ENCODE data around the gene LRMDA. TPM values are rescaled to one million over a fixed set of nuclear protein-coding genes. Genes with fewer than 3 reads are reported as not detected.

The LRMDA gene
- total RNA-seq, 3 donors from 2014 or later, result 9.4 to 14.9 (median 10.3) TPM

DNA sequence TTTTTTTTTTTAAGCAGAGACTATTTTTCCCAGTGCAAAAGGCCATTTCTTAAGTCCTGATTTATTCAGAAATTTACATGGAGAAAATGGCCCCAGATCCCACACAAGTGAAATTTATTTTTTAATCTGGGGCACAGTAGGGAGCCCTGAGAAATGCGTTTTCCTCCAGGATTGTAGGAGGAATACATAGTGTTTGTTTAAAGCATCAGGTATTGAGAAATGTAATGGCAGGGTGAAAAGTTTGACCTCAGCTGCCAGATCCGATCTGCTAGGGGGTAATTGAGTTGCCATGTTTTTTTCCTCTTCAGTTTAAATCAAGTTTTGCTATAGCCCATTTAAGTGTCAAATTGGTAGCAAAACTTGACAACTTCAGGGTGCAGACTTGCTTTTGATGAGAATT is 110.0 kb downstream of the LRMDA start:
- no peak overlapping the region for H3K4me3 ChIP-seq
- no peaks in the 10 kb centered on the region for H3K4me1 ChIP-seq (ENCODE audit: low read depth)
- no peaks in the 10 kb centered on the region for H3K36me3 ChIP-seq (ENCODE audit: low read depth)
- DNase-seq, result no peak
- intact Hi-C loops (cut with DNase I, micrococcal nuclease), result no loop called here
- ATAC-seq, result no peak
- TF ChIP-seq CTCF (IDR thresholded peaks at IDR 0.05), result no peak
- H3K9me3 ChIP-seq, result no peaks in the 10 kb centered on the region

DNA sequence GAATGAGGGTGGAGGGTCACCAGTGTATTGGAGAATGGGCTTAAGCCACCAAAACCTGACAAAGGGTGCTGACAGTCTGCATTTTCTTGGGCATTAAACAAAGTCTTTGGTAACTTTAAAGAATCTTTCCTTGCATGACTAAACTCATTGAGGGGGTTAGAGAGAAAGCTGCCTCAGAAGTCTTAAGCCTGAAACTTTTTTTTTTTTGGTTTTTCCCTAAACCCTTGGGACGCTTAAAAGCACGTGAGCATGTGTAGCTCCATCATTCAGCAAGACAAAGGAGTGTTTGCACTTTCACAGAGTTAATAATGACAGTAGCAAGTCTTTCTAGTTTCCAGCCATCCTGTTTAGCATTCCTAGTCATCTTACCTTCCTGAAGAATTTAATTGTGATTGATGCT is 110.7 kb downstream of the LRMDA start:
- TF ChIP-seq CTCF (IDR thresholded peaks at IDR 0.05), result no peak
- ATAC-seq (no peak), DNase-seq (no peak)
- Histone ChIP-seq H3K9me3 (no peaks in the 10 kb centered on the region), H3K4me1 (ENCODE audit: low read depth) (no peaks in the 10 kb centered on the region), H3K36me3 (ENCODE audit: low read depth) (no peaks in the 10 kb centered on the region), H3K4me3 (no peak overlapping the region)
- intact Hi-C loops (cut with DNase I, micrococcal nuclease), result no loop called here

- TF ChIP-seq CTCF (IDR thresholded peaks at IDR 0.05), result no peak
- DNase-seq, result peak in 2 of 3 donors; percentile 13 to 51
- peak; percentile 27 for ATAC-seq
- intact Hi-C loops (cut with DNase I, micrococcal nuclease), result no loop called here
- Histone ChIP-seq H3K4me1 (ENCODE audit: low read depth) (no peaks in the 10 kb centered on the region), H3K9me3 (no peaks in the 10 kb centered on the region), H3K4me3 (no peak overlapping the region), H3K36me3 (ENCODE audit: low read depth) (no peaks in the 10 kb centered on the region)
Measured at GRCh38 chr10:75542906-75543305, 111.5 kb downstream of the LRMDA start.

GRCh38 chr10:75544386-75544785 is 113.0 kb downstream of the LRMDA start:
- Histone ChIP-seq H3K4me1 (ENCODE audit: low read depth) (no peaks in the 10 kb centered on the region), H3K36me3 (ENCODE audit: low read depth) (no peaks in the 10 kb centered on the region), H3K9me3 (no peaks in the 10 kb centered on the region), H3K4me3 (no peak overlapping the region)
- DNase-seq (no peak), ATAC-seq (no peak)
- TF ChIP-seq CTCF (IDR thresholded peaks at IDR 0.05), result no peak
- intact Hi-C loops (cut with DNase I, micrococcal nuclease), result no loop called here

DNA sequence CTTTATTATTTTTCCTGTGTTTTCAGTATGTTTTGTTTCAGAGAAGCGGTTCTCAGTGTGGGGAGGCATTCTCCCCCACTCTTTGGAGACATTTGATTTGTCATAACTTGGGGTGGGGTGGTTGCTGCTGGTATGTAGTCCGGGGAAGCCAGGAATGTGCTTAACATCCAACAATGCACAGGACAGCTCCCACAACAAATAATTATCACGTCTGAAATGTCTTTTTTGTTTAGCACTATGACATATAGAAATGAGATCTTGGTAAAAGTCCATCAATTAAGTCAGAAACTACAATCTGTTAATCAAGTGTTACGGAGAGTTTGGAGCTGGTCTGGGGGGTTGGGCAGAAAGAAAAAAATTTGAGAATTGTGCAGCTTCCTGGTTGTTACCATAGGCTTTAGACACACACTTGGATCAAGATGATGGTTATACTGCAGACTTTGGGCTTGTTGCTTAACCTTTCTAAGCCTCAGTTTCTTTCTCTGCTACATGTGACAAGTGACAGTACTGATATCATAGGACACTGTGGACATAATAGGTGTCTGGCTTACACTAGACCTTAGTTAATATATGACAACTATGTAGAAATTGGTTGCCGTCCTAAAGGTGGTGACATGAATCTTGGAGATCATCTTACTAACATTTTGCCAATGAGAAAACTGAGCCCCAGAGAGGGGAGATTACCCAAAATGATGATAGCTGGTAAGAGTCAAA is 113.7 kb downstream of the LRMDA start:
- Histone ChIP-seq H3K4me1 (ENCODE audit: low read depth) (no peaks in the 10 kb centered on the region), H3K36me3 (ENCODE audit: low read depth) (no peaks in the 10 kb centered on the region), H3K4me3 (no peak overlapping the region), H3K9me3 (no peaks in the 10 kb centered on the region)
- no peak for ATAC-seq
- no peak for TF ChIP-seq CTCF (IDR thresholded peaks at IDR 0.05)
- DNase-seq, result no peak
- intact Hi-C loops (cut with DNase I, micrococcal nuclease), result no loop called here

DNA sequence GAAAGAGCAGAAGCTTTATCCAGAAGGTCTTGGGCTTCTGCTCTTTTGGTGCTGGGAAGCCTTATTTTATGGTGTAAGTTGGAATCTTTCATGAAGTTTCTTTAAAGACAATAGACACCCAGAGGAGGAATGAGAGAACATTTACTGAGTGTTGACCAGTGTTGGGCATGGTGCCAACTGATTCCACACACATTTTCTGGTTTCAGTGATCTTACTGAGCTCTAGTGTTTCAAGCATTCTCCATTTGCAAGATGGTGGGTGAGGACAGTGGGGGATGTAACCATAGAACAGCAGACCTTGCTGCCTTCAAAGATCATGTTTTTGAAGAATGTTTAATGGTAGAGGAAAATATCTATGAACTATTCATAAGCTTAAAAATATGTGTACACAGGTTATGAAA is 114.6 kb downstream of the LRMDA start:
- Histone ChIP-seq H3K4me1 (ENCODE audit: low read depth) (no peaks in the 10 kb centered on the region), H3K4me3 (no peak overlapping the region), H3K9me3 (no peaks in the 10 kb centered on the region), H3K36me3 (ENCODE audit: low read depth) (no peaks in the 10 kb centered on the region)
- ATAC-seq (no peak), DNase-seq (no peak)
- TF ChIP-seq CTCF (IDR thresholded peaks at IDR 0.05), result no peak
- intact Hi-C loops (cut with DNase I, micrococcal nuclease), result no loop called here

Measured in mucosa of descending colon (tissue), 3 donors.